K562 (cell line): ENCODE measurements around the gene MKRN1. TPM values are rescaled to one million over a fixed set of nuclear protein-coding genes. Genes with fewer than 3 reads are reported as not detected.

Experiments
- BCL6 ChIP-seq: fragments of 250-450 bp; sonication (Bioruptor Pico); IDR thresholded peaks from 2 replicates; pipeline ENCODE4 v1.4.0; 2020
- ERF ChIP-seq: fragments of 450-650 bp; formaldehyde crosslinking; IDR thresholded peaks from 2 replicates; pipeline ENCODE4 v1.4.0; 2020; ENCODE audit warnings: mild to moderate bottlenecking, mixed read lengths
- KLF13 ChIP-seq: fragments of 450-650 bp; IDR thresholded peaks from 2 replicates; pipeline ENCODE4 v1.6.1; 2016; ENCODE audit warnings: missing genetic modification characterization, low read depth, mild to moderate bottlenecking, missing compliant biosample characterization, moderate library complexity, borderline replicate concordance
- MAZ ChIP-seq, 2 experiments: fragments of 450-650 bp in 1 of 2; sonication (generic) in 1 of 2; formaldehyde crosslinking; IDR thresholded peaks in 1 of 2; conservative IDR thresholded peaks in 1 of 2; 2 replicates each; pipeline versions ENCODE4 v1.4.0 to v1.5.0; 2020; ENCODE audit warnings: mild to moderate bottlenecking in 1 of 2, missing genetic modification reagents in 1 of 2
- MED1 ChIP-seq: sonication (generic); formaldehyde crosslinking; IDR thresholded peaks from 2 replicates; pipeline ENCODE4 v1.8.1; 2023; ENCODE audit warnings: missing genetic modification reagents, borderline replicate concordance
- MYC ChIP-seq, 2 experiments: fragments of 250-450 bp in 1 of 2; sonication (Bioruptor Pico) in 1 of 2; IDR thresholded peaks; 2 replicates each; pipeline versions ENCODE4 v1.5.1 to v1.6.1; 2012 to 2021; ENCODE audit warnings: low read depth in 2 of 2, borderline replicate concordance in 1 of 2, improper control_type of control experiment in 1 of 2, low read length in 1 of 2, mild to moderate bottlenecking in 1 of 2, moderate library complexity in 1 of 2
- PYGO2 ChIP-seq: fragments of 450-650 bp; IDR thresholded peaks from 2 replicates; pipeline ENCODE4 v1.6.1; 2016; ENCODE audit warnings: mild to moderate bottlenecking, missing genetic modification characterization, moderate library complexity, missing compliant biosample characterization
- ZKSCAN8 ChIP-seq: fragments of 200-800 bp; sonication (Bioruptor generic); IDR thresholded peaks from 2 replicates; pipeline ENCODE4 v1.6.1; 2016; ENCODE audit warnings: missing genetic modification characterization, missing compliant biosample characterization
- ZNF282 ChIP-seq: sonication (generic); formaldehyde crosslinking; IDR thresholded peaks from 2 replicates; pipeline ENCODE4 v1.8.1; 2023; ENCODE audit warnings: missing genetic modification reagents
- polyA plus RNA-seq, 8 experiments: library from polyadenylated mRNA; depleted of rRNA in 4 of 8; stranded (reverse) in 5 of 8; unstranded in 3 of 8; fragments of >200 nt; fragmentation: Nextera tagmentation in 2 of 8; fragmentation: Illumina TruSeq in 1 of 8; extraction: Ambion mirVana in 2 of 8; extraction: Trizol in 1 of 8; gene quantifications; 2 replicates each; pipeline versions ENCODE4 v1.2.1 to v1.2.3, GENCODE V29; 2011 to 2014; ENCODE audit warnings: inconsistent platforms in 1 of 8, missing spikeins in 1 of 8
- total RNA-seq, 7 experiments: library from RNA; depleted of rRNA in 6 of 7; stranded (reverse); fragments of >200 nt in 6 of 7; fragmentation: Illumina TruSeq in 2 of 7; extraction: Trizol in 2 of 7; gene quantifications; 2 replicates each; pipeline versions ENCODE4 v1.2.1 to v1.2.3, GENCODE V29; 2011 to 2021; ENCODE audit warnings: low replicate concordance in 1 of 7
- TF ChIP-seq, protein P1 (sequence below): sonication (generic); formaldehyde crosslinking; IDR thresholded peaks from 2 replicates; pipeline ENCODE4 v1.8.0; 2022; ENCODE audit warnings: mild to moderate bottlenecking, low read depth, missing genetic modification reagents
- TF ChIP-seq, protein P2 (sequence below): fragments of 450-650 bp; conservative IDR thresholded peaks from 2 replicates; pipeline ENCODE4 v1.6.1; 2016; ENCODE audit warnings: missing genetic modification characterization, low read depth, mild to moderate bottlenecking, missing compliant biosample characterization, moderate library complexity
- TF ChIP-seq, protein P3 (sequence below): sonication (generic); formaldehyde crosslinking; IDR thresholded peaks from 2 replicates; pipeline ENCODE4 v1.9.0; 2022; ENCODE audit warnings: mild to moderate bottlenecking, missing genetic modification reagents
- TF ChIP-seq, protein P4 (sequence below), 2 experiments: fragments of 450-650 bp; IDR thresholded peaks; 2 replicates each; pipeline ENCODE4 v1.6.1; 2018; ENCODE audit warnings: mild to moderate bottlenecking in 2 of 2, low read depth in 1 of 2; ENCODE audit not compliant: partially characterized antibody in 2 of 2
- TF ChIP-seq, protein P5 (sequence below): fragments of 250-450 bp; sonication (Bioruptor Pico); IDR thresholded peaks from 2 replicates; pipeline ENCODE4 v1.5.0; 2022; ENCODE audit warnings: mild to moderate bottlenecking
- TF ChIP-seq, protein P6 (sequence below): fragments of 450-650 bp; formaldehyde crosslinking; IDR thresholded peaks from 2 replicates; pipeline ENCODE4 v1.4.0; 2022; ENCODE audit warnings: mild to moderate bottlenecking, moderate library complexity

The MKRN1 gene
- total and polyA plus RNA-seq, 9 of the 15 experiments (the other 6 are each of a cell fraction or from before 2014, with no cell fraction given), result 30.5 to 90.3 (median 76.0) TPM

DNA sequence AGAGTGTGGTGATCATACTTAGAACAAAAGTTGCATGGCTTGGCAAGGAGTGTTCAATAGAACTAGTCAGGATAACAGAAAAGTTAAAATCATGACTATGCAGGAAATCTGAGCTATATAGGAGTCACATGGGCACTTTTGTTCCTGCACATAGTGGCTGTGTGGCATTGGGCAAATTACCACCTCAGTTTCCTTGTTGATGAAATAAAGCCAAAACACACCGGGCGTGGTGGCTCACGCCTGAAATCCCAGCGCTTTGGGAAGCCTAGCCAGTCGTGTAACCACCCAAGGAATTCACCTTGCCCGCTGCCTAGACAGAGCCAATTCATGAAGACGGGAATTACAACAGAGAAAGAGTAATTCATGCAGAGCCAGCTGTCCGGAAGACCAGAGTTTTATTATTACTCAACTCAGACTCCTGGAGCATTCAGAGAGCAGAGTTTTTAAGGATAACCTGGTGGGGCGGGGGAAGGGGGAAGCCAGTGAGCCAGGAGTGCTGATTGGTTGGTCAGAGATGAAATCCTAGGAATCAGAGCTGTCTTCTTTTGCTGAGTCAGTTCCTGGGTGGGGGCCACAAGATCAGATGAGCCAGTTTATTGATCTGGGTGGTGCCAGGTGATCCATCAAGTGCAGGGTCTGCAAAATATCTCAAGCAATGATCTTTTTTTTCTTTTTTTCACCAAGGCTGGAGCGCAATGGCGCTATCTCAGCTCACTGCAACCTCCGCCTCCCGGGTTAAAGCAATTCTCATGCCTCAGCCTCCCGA is 6.4 kb upstream of the MKRN1 start (continued):
- TF ChIP-seq, protein P1, sequence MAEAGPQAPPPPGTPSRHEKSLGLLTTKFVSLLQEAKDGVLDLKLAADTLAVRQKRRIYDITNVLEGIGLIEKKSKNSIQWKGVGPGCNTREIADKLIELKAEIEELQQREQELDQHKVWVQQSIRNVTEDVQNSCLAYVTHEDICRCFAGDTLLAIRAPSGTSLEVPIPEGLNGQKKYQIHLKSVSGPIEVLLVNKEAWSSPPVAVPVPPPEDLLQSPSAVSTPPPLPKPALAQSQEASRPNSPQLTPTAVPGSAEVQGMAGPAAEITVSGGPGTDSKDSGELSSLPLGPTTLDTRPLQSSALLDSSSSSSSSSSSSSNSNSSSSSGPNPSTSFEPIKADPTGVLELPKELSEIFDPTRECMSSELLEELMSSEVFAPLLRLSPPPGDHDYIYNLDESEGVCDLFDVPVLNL, result no peak; the same call in 1 of the 2 replicates
- TF ChIP-seq, protein P2, sequence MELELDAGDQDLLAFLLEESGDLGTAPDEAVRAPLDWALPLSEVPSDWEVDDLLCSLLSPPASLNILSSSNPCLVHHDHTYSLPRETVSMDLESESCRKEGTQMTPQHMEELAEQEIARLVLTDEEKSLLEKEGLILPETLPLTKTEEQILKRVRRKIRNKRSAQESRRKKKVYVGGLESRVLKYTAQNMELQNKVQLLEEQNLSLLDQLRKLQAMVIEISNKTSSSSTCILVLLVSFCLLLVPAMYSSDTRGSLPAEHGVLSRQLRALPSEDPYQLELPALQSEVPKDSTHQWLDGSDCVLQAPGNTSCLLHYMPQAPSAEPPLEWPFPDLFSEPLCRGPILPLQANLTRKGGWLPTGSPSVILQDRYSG, result no peak
- TF ChIP-seq MED1 (CRISPR knock-in tag) (no peak), MYC (IDR thresholded peaks at IDR 0.05; ENCODE audit: low read depth, low read length) (no peak), MYC (CRISPR knock-in tag; IDR thresholded peaks at IDR 0.05; ENCODE audit: borderline replicate concordance, low read depth) (no peak), ZKSCAN8 (CRISPR knock-in tag) (no peak), MAZ (CRISPR knock-in tag; conservative IDR thresholded peaks at IDR 0.05 in 1 of 2, IDR thresholded peaks at IDR 0.05 in 1 of 2) (0 out of 4 replicates have a peak, but pooled peaks of 1 of the 2 experiments have one; percentile 46), KLF13 (no peak), ZNF282 (no peak), BCL6 (no peak), ERF (no peak), PYGO2 (tag) (no peak)
- TF ChIP-seq, protein P3, sequence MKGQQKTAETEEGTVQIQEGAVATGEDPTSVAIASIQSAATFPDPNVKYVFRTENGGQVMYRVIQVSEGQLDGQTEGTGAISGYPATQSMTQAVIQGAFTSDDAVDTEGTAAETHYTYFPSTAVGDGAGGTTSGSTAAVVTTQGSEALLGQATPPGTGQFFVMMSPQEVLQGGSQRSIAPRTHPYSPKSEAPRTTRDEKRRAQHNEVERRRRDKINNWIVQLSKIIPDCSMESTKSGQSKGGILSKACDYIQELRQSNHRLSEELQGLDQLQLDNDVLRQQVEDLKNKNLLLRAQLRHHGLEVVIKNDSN, result peak; percentile 52
- TF ChIP-seq, protein P4, sequence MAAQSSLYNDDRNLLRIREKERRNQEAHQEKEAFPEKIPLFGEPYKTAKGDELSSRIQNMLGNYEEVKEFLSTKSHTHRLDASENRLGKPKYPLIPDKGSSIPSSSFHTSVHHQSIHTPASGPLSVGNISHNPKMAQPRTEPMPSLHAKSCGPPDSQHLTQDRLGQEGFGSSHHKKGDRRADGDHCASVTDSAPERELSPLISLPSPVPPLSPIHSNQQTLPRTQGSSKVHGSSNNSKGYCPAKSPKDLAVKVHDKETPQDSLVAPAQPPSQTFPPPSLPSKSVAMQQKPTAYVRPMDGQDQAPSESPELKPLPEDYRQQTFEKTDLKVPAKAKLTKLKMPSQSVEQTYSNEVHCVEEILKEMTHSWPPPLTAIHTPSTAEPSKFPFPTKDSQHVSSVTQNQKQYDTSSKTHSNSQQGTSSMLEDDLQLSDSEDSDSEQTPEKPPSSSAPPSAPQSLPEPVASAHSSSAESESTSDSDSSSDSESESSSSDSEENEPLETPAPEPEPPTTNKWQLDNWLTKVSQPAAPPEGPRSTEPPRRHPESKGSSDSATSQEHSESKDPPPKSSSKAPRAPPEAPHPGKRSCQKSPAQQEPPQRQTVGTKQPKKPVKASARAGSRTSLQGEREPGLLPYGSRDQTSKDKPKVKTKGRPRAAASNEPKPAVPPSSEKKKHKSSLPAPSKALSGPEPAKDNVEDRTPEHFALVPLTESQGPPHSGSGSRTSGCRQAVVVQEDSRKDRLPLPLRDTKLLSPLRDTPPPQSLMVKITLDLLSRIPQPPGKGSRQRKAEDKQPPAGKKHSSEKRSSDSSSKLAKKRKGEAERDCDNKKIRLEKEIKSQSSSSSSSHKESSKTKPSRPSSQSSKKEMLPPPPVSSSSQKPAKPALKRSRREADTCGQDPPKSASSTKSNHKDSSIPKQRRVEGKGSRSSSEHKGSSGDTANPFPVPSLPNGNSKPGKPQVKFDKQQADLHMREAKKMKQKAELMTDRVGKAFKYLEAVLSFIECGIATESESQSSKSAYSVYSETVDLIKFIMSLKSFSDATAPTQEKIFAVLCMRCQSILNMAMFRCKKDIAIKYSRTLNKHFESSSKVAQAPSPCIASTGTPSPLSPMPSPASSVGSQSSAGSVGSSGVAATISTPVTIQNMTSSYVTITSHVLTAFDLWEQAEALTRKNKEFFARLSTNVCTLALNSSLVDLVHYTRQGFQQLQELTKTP (IDR thresholded peaks at IDR 0.05; ENCODE audit: low read depth in 1 of 2, partially characterized antibody in 2 of 2), result no peak
- TF ChIP-seq, protein P5, sequence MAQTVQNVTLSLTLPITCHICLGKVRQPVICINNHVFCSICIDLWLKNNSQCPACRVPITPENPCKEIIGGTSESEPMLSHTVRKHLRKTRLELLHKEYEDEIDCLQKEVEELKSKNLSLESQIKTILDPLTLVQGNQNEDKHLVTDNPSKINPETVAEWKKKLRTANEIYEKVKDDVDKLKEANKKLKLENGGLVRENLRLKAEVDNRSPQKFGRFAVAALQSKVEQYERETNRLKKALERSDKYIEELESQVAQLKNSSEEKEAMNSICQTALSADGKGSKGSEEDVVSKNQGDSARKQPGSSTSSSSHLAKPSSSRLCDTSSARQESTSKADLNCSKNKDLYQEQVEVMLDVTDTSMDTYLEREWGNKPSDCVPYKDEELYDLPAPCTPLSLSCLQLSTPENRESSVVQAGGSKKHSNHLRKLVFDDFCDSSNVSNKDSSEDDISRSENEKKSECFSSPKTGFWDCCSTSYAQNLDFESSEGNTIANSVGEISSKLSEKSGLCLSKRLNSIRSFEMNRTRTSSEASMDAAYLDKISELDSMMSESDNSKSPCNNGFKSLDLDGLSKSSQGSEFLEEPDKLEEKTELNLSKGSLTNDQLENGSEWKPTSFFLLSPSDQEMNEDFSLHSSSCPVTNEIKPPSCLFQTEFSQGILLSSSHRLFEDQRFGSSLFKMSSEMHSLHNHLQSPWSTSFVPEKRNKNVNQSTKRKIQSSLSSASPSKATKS (CRISPR knock-in tag), result no peak
- TF ChIP-seq, protein P6, sequence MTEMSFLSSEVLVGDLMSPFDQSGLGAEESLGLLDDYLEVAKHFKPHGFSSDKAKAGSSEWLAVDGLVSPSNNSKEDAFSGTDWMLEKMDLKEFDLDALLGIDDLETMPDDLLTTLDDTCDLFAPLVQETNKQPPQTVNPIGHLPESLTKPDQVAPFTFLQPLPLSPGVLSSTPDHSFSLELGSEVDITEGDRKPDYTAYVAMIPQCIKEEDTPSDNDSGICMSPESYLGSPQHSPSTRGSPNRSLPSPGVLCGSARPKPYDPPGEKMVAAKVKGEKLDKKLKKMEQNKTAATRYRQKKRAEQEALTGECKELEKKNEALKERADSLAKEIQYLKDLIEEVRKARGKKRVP (CRISPR knock-in tag), result no peak
